ENCODE results near the gene PHKB. TPM values are rescaled to one million over a fixed set of nuclear protein-coding genes. Genes with fewer than 3 reads are reported as not detected.
"Not testable (repeated sequence)": the region's sequence is repeated elsewhere in the genome, so short reads cannot be mapped to it uniquely, and the experiment has no call there.

PHKB gene
- total RNA-seq, 1 donor from 2014 or later: 34.2 TPM

DNA sequence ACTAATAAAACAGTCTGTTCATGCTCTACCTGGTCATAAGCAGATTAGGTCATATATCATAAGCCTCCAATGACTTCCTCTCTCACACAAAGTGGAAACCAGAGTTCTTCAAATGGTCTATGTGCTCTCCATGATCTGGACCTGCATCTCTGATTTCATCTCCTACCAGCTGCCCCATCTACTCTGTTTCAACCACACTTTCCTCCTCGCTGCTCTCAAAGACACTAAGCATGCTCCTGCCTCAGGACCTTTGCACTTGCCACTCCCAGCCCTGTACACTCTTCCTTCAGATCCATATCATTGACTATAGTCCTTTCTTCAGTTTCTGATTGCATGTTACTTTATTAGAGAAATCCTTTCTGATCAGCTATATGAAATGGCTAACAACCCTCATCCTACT, 196.8 kb downstream of the PHKB start:
- ATAC-seq: no peak
- DNase-seq (ENCODE audit: low spot score): no peak

- DNase-seq (ENCODE audit: low spot score) (no peak), ATAC-seq (no peak)
These were observed 199.4 kb downstream of the PHKB start for GRCh38 chr16:47660540-47660939.

DNA sequence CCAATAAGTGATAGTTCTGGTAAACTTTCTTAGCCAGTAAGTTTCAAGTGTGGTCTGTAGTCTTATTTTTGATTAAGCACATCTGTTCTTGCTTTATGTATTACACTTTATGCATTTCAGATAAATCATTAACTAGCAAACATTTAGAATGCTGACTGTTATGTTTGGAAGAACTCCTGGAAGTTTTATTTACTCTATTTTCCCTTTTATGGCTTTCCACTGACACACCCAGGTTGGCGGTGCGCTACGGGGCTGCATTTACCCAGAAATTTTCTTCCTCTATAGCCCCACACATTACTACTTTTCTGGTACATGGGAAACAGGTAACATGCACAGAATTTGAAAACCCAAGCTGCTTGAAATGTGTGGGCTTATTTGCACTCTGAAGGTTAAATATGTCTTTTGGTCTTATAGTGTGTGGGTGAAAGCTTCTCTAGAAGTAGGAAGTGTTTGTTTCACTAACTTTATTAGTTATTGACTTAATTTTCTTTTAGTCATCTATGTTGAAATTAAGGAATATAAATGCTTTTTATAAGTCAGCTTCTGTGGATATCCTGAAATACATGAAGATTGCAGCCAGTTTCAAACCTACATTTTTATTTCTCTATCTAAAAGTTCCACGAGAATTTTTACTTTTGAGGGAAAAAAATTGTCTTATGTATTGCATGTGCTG, 203.7 kb downstream of the PHKB start:
- ATAC-seq: peak; percentile 96
- peak; percentile 48 for DNase-seq (ENCODE audit: low spot score)

DNA sequence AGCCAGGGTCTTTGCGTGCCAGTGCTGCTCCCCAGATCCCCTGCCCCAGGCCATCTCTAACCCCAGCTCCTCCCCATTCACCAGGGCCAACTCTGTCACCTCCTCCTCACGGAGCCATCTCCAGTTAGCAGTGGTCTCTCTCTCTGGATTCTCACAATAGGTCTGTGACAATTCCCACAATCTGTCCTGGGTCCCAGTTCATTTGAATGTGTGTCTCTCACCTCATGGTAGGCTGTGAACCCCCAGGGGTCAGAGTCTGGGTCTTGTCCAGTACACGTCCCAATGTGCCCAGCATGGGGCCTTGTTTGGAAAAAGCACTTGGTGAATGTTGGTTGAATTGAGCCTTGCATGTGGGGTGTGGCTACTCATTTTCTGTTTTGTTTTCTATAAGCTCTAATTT, 205.3 kb downstream of the PHKB start:
- no peak for DNase-seq (ENCODE audit: low spot score)
- no peak for ATAC-seq

DNA sequence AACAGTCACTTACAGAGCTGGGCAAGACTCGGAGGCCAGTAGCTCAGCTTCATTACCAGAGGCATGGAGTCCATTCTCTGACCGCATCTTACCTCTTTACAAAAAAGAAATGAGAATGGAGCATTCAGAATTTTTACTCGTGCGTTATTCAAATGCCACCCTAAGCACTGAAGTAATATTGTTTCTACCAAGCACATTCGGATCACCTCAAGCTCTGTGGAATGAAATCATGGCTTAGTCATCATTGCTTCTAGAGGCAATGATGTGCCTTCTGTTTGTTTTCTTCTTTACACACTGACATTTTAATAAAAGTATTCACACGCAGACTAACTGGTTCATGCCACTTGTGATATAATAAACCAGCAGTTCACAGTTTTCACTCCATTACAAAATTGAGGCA, 206.8 kb downstream of the PHKB start:
- ATAC-seq (no peak), DNase-seq (ENCODE audit: low spot score) (no peak)

GRCh38 chr16:47672475-47672874, 211.3 kb downstream of the PHKB start:
- no peak for DNase-seq (ENCODE audit: low spot score)

GRCh38 chr16:47676635-47677177, 215.6 kb downstream of the PHKB start:
- ATAC-seq: no peak

More at GRCh38 chr16:47672475-47672874, 211.3 kb downstream of the PHKB start:
- no peak for ATAC-seq

GRCh38 chr16:47681571-47681970, 220.4 kb downstream of the PHKB start:
- DNase-seq (ENCODE audit: low spot score); ATAC-seq: not testable (repeated sequence)

More at GRCh38 chr16:47676635-47677177, 215.6 kb downstream of the PHKB start:
- DNase-seq (ENCODE audit: low spot score): no peak

GRCh38 chr16:47687694-47688093, 226.6 kb downstream of the PHKB start:
- ATAC-seq (no peak), DNase-seq (ENCODE audit: low spot score) (no peak)

GRCh38 chr16:47693226-47693625, 232.1 kb downstream of the PHKB start:
- DNase-seq (ENCODE audit: low spot score) (no peak), ATAC-seq (no peak)

- DNase-seq (ENCODE audit: low spot score): no peak
- no peak for ATAC-seq
These were observed 233.4 kb downstream of the PHKB start for GRCh38 chr16:47694543-47694942.

GRCh38 chr16:47695756-47696155, 234.6 kb downstream of the PHKB start:
- ATAC-seq: no peak

DNA sequence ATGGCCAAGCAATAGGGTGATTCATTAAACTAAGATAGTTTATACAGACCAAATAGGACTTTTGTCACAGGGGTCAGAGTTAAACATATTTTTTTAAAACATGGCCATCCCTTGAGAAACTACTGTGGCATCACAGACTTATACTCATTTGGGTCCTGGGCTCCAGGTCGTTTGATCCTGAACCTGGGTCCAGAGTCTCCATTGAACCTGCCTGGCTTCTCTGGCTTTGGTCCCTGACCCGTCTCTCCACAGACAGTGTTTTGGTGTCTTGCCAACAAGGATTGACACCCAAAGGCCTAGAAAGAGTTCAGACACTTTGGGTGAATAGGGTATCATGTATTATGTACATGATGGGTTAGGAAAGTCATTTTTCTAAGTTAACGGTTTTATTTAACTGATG, 236.7 kb downstream of the PHKB start:
- DNase-seq (ENCODE audit: low spot score): no peak

More at GRCh38 chr16:47695756-47696155, 234.6 kb downstream of the PHKB start:
- DNase-seq (ENCODE audit: low spot score): no peak

DNA sequence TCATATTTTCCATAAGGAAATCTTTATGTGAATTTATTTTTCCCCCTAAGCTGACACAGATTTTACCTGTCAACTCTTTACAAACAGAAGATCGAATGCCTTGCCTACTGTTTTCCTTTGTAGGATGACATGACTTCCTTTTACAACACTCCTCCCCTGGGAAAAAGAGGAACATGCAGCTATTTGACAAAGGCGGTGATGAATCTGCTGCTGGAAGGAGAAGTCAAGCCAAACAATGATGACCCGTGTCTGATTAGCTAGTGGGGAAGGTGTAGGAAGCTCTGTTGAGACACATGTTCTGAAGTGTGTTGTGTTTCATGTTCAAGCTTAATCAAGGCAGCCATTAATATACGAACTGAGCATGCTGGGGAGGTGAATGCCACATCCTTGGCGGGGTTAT, 238.0 kb downstream of the PHKB start:
- no peak for DNase-seq (ENCODE audit: low spot score)

More for the DNA sequence above, 236.7 kb downstream of the PHKB start:
- peak; percentile 50 for ATAC-seq

GRCh38 chr16:47700857-47701587, 239.9 kb downstream of the PHKB start:
- no peak for ATAC-seq
- no peak for DNase-seq (ENCODE audit: low spot score)

More for the DNA sequence above, 238.0 kb downstream of the PHKB start:
- no peak for ATAC-seq

GRCh38 chr16:47705266-47705665, 244.1 kb downstream of the PHKB start:
- no peak for ATAC-seq
- DNase-seq (ENCODE audit: low spot score): no peak

DNA sequence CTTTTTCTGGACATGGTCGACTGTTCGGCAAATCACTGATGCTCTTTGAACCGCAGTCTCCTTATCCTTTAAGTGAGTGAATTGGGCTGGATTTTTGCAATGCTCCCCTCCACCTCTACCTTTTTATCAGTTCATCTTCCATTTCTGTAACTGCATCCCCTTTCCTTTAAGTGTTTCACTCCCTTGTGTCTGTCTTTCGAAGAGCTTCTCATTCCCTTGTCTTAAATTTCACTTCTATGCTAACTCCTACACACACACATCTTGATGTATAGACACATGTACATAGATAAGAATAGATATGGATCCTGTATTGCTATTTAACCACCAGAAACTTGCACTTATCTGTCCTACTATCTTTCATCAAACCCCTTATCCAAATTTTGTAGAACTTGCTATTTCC, 250.7 kb downstream of the PHKB start:
- ATAC-seq (no peak), DNase-seq (ENCODE audit: low spot score) (no peak)

DNA sequence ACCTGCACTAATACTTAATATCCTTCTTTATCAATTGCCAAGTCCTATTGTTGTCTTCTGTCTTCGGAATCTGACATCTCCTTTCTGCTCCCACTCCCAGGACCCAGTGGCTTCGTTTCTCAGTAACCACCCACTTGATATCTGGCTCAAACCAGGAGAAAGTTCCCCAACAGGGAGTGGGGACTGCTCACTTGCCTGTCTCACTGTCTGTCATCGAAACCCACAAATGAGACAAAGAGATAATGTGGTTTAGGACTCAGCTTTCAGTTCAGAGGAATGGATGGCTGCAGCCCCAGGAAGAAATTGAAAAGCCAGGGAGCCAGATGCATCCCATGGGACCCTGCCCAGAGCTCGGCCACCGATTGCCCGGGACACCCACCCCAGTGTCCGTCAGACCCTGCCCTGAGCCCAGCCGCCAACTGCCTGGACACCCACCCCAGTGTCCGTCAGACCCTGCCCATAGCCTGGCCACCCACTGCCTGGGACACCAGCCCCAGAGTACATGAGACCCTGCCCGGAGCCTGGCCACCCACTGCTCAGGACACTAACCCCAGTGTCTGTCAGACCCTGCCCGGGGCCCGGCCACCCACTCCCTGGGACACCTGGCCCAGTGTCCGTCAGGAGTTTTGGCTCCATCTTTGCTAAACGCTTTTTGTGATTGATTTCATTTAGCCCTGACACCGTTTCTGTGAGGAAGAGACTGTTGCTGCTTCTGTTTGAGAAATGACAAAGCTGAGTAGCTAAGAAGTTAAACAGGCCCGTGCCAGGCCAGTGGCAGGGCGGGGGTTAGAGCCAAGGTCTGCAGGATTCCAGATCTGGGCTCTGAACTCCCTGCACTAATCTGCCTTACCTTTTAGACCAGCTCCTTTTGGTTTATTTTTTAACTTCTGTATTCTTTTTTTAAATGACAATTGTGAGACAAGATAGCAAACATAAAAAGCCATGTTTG, 251.4 kb downstream of the PHKB start:
- ATAC-seq: peak; percentile 14
- DNase-seq (ENCODE audit: low spot score): no peak

DNA sequence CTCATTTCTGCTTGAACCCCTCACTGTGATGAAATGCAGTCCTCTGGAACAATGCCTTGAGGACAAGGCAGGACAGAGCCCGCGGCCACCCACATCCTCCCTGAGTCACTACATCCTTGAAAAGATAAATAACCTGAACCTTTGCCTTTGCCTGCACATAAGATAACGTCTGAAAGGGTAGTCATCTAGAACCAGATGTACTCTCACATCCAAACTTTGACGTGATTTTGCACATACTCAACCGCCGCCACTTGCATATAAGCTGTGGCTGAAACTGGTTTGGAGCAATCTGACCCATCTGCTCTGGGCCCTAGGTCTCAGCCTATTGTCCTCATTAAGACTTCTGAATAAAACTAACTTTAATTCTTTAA, 252.1 kb downstream of the PHKB start:
- ATAC-seq: peak; percentile 48
- no peak for DNase-seq (ENCODE audit: low spot score)

DNA sequence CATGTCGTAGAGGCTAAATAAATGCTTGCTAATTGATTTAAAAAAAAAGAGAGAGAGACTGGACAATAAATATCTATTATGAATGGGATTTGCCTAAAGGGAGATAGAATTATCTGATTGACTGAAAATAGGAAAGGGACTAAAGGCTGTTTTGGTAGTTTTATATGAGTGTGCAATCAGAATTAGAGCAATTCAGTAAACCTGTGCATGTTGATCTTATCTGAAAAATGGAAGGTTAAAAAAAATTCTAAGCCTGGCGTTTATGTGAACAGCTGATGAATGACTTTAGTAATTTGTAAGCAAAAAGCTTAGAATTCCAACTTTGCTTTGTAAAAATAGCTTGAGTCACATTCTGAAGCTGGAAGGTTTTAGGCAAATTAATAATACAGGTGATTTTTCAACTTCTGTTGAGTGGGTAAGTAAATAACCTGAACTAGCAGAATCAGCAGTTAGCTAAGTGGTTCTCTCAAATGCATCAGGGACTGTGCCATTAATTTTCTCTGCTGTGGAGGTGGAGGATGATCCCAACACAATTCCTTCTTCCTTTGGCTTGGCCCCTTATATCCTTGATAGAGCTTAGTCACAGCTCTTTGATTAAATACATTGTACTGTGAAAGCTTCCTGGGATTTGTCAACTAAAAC, 254.4 kb downstream of the PHKB start:
- DNase-seq (ENCODE audit: low spot score) (no peak), ATAC-seq (no peak)
